HG03039 (cell line): ENCODE measurements around the gene LRRC38.
"Not testable (repeated sequence)": the region's sequence is repeated elsewhere in the genome, so short reads cannot be mapped to it uniquely, and the experiment has no call there.

Source experiments
- ATAC-seq: cut with Tn5 transposase; IDR thresholded peaks from one replicate; pipeline ENCODE4 v1.9.1; 2021; ENCODE audit warnings: mild to moderate bottlenecking, moderate library complexity; ENCODE audit not compliant: unreplicated experiment

The LRRC38 gene

GRCh38 chr1:13478692-13479091, 35.1 kb downstream of the LRRC38 start:
- no peak for ATAC-seq

DNA sequence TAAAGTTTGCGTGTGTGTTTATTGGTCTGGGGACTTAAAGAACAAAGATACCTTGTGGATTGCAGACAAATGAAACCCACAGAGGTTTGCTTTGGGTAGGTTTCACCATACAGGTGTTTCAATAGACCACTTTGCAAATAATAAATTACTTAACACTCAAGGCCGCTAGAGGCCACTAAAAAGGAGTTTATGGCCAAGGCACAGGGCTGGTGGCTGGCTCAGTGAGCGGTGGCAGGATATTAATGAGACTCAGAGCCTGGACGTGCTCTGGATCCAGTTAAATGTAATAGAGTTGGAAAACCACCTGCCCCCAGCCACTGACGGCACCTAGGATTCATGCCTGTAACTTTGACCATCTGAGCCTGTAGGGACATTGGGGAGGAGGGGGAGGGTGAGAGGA, 44.5 kb downstream of the LRRC38 start:
- ATAC-seq: no peak

DNA sequence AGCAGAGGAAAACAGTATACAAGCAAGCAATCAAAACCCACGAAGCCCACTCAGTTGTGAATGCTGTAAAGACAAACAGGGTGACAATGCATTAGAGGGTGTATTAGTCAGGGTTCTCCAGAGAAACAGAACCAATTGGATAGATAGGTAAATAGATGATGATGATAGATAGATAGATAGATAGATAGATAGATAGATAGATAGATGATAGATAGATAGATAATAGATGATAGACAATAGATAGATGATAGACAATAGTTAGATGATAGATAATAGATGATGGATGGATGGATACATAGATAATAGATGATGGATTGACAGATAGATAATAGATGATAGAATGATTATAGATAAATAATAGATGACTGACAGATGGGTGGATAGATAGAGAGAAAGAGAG, 48.3 kb downstream of the LRRC38 start:
- ATAC-seq: no peak

GRCh38 chr1:13462682-13463081, 51.1 kb downstream of the LRRC38 start:
- no peak for ATAC-seq

DNA sequence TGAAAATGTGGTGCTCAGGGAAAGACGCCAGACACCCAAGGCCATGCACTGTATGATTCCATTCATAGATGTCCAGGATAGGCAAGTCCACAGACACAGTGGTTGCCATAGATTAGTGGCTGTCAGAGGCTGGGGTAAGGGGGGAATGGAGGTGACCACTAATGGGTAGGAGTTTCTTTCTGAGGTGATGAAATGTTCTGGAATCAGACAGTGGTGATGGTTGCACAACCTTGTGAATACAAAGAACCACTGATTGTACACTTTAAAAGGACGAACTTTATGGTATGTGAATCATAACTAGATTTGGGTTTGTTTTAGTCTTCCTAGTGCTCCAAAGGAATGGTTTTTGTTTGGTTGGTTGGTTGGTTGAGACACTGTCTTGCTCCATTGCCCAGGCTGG, 51.8 kb downstream of the LRRC38 start:
- no peak for ATAC-seq

GRCh38 chr1:13456904-13457532, 56.8 kb downstream of the LRRC38 start:
- no peak for ATAC-seq

DNA sequence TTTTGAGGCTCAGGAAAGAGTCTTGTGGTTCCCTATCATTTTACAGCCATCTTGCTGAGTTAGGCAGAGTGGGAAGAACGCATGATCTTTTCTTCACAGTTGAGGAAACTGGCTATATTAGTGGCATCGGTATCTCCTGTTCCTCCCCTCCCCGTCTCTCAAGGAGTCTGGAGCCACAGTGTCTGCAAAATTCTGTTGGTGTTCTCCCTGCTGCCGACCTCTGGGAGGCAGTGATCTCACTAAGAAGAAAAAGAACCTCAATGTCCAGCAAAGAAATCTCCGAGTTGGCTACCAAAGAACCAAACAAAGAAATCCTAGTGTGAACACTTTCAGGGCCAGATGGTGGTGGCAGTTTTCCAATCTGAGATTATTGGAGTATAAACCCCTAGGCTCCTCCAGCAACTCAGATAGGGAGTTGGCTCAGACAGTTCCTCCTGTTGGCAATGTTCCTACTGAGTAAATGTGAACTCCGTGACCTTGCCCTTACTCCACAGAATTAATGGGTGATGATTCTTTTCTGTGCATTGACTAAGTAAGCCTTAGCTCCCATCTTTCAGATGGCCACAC, 62.3 kb downstream of the LRRC38 start:
- no peak for ATAC-seq

DNA sequence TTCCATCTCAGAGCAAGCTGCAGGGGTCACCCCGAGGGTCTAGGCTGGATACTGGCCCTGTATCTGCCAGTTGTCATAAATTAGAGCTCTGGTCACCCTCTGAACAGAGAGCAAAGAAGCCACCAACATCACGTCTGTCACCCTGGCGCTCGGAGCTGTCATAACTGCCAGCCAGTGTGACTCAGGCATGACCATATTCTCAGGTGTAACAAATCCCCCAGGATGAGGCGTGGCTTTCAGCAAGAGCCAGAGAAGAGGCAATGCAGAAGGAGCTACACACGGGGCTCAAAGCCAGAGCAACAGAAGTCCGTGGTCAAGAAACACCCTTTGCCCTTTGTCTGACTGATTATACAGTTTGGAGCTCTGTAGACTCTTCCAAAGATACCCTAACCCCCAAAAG, 63.6 kb downstream of the LRRC38 start:
- no peak for ATAC-seq

DNA sequence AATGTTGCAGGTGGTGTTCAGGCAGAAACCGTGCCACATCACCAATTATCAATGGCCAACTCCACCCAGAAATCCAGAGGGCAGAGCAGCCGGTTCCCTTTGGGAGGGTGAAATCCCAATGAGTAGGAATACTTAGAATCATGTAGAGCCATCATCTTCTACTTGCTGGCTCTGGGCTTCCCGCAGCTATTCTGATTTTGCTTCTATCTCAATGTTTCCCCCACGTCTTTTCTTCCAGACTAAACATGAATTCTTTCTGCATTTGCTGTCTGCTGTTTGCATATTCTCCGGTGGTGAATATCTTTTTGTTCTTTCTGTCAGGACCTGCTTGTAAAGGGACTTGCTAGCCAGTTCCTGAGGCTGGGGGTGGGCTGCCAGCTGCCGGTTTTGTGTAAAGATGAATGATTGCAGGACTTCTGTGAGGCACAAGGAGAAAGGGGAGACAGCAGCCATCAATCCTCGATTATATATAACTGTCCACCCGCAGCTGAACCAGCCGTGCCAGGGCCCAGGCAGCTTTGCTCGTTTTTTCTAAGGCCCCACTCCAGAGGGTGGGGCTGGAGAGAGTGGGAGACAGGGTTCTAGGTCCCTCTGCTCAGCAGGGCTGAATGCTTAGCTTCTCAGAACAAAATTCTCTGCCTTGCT, 70.3 kb downstream of the LRRC38 start:
- ATAC-seq: no peak

DNA sequence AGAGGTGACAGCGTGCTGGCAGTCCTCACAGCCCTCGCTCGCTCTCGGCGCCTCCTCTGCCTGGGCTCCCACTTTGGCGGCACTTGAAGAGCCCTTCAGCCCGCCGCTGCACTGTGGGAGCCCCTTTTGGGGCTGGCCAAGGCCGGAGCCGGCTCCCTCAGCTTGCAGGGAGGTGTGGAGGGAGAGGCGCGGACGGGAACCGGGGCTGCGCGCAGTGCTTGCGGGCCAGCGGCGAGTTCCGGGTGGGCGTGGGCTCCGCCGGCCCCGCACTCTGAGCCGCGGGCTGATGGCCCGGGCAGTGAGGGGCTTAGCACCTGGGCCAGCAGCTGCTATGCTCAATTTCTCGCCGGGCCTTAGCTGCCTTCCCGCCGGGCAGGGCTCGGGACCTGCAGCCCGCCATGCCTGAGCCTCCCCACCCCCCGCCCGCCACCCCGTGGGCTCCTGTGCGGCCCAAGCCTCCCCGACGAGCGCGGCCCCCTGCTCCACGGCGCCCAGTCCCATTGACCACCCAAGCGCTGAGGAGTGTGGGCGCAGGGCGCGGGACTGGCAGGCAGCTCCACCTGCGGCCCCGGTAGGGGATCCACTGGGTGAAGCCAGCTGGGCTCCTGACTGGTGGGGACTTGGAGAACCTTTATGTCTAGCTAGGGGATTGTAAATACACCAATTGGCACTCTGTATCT, 74.6 kb downstream of the LRRC38 start:
- ATAC-seq: not testable (repeated sequence)

DNA sequence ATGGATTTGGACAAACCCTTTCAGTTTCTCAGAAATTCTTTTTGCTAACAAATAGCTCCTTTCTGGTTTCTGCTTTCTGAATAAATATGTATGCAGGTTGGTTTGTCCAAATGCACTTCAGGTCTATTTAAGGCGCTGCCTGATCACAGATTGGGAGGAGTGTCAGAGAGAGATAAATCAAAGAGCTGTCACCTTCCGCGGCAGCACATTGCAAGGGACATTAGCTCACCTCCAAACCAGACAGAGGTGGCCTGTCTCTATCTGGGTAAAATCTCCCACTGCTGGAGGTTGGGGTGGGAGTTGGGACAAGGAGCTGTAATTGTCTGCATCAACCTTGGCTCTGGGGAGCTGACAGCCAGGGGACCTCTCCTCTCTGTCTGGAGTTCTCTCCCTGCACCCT, 78.3 kb downstream of the LRRC38 start:
- ATAC-seq: no peak

- not testable (repeated sequence) for ATAC-seq
These were observed 80.0 kb downstream of the LRRC38 start for GRCh38 chr1:13433694-13434358.

- no peak for ATAC-seq
These were observed 81.6 kb downstream of the LRRC38 start for GRCh38 chr1:13432251-13432650.

DNA sequence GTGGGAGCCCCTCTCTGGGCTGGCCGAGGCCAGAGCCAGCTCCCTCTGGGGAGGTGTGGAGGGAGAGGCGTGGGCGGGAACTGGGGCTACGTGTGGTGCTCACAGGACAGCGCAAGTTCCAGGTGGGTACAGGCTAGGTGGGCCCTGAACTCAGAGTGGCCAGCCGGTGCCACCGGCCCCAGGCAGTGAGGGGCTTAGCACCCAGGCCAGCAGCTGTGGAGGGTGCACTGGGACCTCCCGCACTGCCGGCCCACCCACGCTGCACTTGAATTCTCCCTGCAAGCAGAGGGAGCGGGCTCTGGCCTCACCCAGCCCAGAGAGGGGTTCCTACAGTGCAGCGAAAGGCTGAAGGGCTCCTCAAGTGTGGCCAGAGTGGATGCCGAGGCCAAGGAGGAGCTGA, 83.3 kb downstream of the LRRC38 start:
- ATAC-seq: no peak
